GM08714 (cell line): ENCODE results near the gene CLIC4.

ENCODE experiments used
- H3K4me3 ChIP-seq: fragments of 200-500 bp; sonication (Bioruptor generic); 2 replicates; pipeline ENCODE4 v1.5.1; 2014; ENCODE audit warnings: mild to moderate bottlenecking, low read length, inconsistent platforms
- ZNF274 ChIP-seq: IDR thresholded peaks from 2 replicates; pipeline ENCODE4 v1.6.1; 2012; ENCODE audit warnings: mild to moderate bottlenecking, low read depth, low read length

CLIC4 gene

DNA sequence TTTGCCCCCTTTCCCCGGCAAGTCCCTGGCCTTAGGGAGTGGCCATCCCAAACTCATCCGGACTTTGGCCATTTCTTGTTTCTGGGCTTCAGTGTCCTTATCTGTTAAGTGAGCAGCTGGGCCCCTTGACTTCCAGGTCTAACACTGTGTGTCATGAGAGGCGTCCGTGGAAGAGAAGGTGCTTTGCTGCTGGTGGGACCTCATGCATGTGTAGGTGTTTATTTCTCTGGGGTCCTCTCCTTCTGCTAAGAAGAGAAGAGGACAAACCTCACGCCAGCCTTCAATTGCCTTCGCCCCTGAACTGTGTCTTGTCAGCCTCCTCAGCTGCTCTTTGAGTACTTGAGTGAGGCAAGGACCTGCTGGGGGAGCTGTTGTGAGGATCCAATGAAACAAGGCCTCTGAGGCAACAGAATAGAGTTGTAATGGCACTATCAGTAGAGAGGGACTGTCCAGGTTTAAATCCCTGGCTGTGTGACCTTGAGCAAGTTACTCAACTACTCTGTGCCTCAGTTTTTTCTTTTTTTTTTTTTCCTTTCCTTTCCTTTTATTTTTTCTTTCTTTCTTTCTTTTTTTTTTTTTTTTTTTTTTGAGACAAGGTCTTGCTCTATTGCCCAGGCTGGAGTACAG is 112.4 kb downstream of the CLIC4 start:
- no peak for TF ChIP-seq ZNF274
- no peak overlapping the region for H3K4me3 ChIP-seq

DNA sequence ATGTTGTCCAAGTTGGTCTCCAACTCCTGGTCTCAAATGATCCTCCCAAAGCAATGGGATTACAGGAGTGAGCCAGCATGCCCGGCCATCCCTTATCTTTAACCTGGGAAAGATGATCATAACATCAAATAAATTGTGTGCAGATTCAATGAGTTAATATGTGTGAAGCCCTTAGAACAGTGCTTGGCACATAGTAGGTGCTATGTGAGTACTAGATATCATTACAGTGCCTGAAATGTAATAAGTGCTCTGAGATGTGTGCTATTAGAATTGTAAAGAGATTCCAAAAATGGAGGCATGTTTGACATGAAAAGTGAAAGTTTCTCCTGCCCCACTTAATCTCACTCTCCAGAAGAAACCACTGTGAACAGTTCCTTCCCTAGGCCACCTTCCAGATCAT is 113.0 kb downstream of the CLIC4 start:
- H3K4me3 ChIP-seq, result no peak overlapping the region
- TF ChIP-seq ZNF274, result no peak

DNA sequence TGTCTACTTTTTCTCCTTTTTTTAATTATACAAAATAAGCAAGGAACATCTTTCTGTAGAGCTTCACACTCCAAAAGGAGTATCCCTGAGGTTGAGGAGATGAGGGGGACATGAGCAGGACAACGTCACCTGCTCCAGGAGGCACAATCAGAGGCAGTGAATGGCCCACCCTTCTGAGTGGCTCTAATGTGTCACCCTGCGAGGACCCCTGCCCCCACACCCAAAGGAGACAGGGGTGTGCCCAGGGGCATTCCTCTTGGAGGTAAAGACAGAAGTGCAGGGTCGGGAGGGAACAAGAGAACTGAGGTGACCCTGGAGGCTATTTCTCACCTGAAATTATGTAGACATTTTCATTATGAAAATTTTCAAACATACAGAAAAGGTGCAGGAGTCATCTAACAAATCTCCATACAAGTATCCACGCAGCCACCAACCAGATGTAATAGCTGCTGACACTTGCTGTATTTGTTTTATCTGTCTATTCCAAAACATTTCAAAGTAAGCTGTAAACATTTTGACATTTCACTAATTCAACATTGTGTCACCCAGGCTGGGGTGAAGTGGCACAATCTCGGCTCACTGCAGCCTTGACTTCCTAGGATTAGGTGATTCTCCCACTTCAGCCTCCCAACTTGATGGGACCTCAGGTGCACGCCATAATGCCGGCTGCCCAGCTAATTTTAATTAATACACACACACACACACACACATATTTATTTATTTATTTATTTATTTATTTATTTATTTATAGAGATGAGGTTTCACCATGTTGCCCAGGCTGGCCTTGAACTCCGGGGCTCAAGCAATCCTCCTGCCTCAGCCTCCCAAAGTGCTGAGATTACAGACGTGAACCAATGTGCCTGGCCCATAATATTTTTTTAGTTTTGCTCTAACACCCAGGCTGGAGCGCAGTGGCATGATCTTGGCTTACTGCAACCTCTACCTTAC is 114.1 kb downstream of the CLIC4 start:
- H3K4me3 ChIP-seq, result no peak overlapping the region
- TF ChIP-seq ZNF274, result no peak

DNA sequence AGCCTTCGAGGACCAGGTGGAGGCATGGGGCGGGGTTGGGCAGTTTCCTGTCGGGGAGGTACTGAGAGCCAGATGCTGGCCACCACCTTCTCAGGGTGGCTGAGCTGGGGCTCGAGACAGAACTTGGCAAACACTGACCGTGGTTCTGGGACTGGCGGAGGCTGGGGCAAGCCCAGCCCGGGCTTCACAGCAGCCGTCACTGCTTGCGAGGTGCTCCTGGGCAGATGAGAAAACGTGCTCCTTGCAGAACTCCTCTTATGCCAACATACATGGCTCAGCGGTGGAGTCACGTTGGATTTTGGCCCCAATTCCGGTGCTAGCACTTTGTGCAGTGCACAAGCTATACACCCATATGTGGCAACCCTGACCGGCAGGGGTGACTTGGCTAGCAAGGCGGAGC is 115.6 kb downstream of the CLIC4 start:
- TF ChIP-seq ZNF274, result no peak

DNA sequence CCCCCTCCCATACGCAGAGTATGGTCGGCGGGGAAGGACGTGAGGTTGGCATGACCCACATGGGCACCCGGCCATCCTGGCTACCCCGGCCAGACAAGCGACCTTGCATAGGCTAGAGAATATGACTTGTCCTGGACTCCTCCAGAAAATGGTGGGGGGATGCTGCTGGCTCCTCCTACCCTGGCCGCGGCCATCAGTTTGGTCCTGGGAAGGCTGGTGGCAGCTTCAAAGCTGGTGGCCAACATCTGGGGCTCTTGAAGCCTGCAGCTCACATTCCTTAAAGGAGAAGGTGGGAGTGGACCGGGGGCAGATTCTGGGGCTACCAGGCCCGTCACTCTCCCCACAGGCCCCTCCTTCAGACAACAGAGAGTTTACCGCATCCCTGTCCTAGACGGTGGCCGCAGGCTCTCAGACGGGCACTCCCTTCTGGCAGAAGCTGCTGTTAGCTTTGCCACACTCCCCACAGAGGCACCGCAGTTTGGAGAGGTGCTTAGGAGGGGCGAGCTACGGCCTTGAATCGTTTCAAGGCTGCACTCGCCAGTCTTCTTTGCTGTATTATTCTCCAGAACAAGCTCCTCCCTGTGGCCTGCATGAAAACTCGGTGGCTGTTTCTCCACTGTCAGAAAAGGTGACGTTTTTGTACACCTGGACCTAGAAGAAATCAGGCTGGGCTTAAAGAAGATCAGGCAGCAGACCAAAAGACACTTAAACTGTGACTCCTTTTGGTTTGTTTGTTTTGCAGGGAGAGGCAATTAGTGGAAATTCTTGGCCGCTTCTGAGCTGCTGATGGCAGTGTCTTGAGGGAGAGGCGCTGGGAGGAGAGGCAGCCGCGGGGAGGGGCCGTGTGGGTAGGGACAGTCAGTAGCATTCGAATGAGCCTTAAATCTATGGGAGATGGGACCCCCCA is 116.8 kb downstream of the CLIC4 start:
- no peak overlapping the region for H3K4me3 ChIP-seq
- no peak for TF ChIP-seq ZNF274

More for the DNA sequence above, 115.6 kb downstream of the CLIC4 start:
- no peak overlapping the region for H3K4me3 ChIP-seq

DNA sequence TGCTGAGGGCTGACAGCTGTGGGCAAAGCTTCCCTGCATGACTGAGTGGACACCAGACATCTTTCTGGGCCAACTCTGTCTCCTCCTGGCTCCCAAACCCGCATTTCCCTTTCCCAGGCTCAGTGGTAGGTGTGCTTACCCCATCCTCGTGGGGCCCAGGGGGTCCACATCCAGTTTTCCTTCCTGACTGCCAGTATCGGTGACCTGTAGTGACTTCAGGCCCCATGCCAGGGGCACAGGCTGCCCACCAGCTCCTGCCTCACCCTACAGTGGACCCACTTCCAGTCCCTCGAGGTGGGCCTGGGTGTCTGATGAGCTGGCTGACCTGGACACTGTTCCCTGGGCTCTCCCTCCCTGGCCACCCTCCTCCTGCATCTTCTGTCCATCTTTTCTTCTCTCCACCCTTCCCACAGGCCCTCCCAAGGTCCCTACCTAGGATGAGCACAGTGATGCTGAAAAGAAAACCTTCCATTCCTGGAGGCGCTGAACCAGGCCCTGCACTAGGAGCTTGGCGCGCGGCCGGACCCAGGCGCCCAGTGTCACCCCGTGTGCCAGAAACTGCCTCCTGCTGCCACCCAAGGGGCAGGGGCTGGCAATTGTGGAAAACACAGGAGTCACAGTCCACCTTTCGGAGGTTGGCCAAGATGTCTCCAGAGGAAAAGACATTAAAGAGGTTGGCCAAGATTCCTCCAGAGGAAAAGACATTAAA is 117.7 kb downstream of the CLIC4 start:
- no peak for TF ChIP-seq ZNF274
- H3K4me3 ChIP-seq, result no peak overlapping the region

DNA sequence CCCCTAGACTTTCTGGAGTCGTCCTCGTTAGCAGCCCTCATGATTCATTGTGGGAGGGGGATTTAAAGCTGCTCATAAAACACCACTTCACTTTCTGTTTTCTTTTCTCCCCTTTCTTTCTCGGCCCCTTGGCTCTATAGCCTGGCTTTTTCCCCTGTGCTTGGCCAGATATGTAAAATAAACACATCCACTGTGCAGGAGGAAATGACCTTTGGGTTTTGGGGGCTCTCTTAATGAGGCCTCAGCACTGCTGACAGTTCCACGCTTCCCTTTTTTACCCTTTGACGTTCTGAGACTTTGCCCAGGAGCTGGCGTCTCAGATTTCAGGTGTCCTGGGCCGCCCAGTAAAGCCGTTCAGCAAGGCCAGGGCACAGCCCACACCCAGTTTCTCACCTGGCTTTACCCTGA is 119.1 kb downstream of the CLIC4 start:
- TF ChIP-seq ZNF274, result no peak
- H3K4me3 ChIP-seq, result no peak overlapping the region

DNA sequence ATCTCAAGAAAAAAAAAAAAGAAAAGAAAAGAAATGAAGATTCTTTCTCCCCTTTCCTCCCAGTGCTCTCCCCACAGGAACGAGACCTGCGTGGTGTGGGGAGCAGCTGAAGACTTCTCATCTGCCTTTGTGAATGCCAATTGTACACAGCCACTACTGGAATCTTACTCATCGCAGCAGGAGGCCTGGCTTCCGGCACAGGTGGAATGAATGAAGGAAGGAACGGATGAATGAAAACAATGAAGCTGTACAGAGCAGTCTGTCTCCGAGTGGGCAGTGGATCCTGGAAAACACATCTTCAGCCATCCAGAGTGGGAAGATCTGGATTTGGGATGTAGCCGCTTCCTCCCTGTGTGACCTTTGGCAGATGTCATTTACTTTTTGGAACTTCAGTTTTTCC is 119.9 kb downstream of the CLIC4 start:
- no peak for TF ChIP-seq ZNF274
- no peak overlapping the region for H3K4me3 ChIP-seq

DNA sequence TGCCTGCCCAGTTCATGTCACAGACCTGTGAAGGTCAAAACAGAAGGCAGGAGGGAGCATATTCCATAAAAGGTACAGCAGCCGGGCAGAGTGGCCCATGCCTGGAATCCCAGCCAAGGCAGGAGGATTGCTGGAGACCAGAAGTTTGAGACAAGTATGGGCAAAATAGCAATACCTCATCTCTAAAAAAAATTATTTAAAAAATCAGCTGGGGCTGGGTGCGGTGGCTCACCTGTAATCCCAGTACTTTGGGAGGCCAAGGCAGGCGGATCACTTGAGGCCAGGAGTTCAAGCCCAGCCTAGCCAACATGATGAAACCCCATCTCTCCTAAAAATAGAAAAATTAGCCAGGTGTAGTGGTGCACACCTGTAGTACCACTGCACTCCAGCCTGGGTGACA is 120.3 kb downstream of the CLIC4 start:
- no peak for TF ChIP-seq ZNF274
- H3K4me3 ChIP-seq, result no peak overlapping the region

DNA sequence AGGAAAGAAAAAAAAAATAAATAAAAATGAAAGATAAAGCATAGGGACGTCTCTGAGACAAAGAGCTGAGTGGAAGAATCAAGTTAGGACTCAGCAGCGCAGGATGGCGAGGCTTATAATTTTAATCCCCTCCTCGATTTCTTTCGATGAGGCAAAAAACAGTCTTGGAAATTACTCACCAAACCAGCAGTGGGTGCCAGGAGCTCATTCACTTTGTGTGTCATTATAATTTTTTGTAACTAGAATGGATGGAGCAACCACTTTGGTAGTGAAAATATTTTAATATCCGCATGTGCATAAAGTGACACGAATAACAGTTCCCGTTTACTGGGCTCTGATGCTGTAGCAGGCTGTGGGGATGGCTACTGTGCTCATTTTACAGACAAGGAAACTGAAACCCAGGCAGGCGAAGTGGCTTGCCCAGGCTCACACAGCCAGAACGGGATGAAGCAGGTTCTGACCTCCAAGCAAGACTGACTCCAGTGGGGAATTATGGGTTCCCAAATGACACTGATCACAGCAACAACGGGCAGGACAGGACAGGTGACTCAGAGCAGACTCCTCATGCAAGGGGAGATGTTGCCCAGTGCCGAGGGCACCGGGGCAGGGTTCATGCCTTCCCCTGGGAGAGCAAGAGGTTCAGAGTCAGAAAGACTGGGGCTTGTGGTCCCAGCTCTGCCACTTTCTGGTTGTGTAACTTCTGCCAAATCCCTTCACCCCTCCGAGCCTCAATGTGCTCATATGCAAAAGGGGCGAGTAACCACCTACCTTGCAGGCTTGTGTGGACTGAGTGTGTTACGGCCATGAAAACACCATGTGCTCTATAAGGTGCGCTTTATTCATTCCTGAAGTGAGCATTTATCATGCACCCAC is 121.2 kb downstream of the CLIC4 start:
- H3K4me3 ChIP-seq, result no peak overlapping the region
- TF ChIP-seq ZNF274, result no peak

DNA sequence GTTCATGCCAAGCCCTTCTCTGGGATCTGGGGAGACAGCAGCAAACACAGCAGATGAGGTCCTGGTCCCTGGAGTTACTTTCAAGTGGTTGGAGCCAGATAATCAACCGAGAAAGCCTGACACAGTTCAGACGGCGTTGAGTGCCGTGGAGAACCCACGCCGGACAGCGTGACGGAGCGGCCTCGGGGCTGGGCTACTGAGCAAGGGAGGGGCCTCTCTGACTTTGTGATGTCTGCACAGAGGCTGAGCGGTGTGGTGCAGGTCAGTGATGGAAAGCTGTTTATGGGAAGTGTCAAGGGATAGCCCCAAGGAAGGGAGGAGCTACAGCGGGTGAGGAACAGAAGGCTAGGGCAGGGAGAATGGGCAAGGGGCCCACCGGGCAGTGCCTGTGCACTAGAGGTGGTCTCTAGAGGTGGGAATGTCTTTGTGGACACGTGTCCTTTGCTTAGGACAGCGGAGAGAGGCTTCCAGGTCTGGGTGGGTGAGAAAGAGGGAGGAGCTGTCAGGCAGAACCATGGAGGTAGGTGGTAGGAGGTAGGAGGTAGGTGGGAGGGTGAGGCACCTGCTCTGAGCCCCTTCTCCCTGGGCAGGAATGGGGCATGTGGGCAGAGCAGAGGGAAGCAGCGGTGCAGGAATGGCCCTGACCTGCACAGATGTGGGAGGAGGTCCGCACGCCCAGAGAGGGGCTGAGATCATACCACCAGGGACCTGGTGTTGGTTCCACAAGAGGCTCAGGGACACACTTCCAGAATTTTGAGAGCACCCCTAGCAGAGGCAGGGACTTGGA is 122.0 kb downstream of the CLIC4 start:
- TF ChIP-seq ZNF274, result no peak
- H3K4me3 ChIP-seq, result no peak overlapping the region

DNA sequence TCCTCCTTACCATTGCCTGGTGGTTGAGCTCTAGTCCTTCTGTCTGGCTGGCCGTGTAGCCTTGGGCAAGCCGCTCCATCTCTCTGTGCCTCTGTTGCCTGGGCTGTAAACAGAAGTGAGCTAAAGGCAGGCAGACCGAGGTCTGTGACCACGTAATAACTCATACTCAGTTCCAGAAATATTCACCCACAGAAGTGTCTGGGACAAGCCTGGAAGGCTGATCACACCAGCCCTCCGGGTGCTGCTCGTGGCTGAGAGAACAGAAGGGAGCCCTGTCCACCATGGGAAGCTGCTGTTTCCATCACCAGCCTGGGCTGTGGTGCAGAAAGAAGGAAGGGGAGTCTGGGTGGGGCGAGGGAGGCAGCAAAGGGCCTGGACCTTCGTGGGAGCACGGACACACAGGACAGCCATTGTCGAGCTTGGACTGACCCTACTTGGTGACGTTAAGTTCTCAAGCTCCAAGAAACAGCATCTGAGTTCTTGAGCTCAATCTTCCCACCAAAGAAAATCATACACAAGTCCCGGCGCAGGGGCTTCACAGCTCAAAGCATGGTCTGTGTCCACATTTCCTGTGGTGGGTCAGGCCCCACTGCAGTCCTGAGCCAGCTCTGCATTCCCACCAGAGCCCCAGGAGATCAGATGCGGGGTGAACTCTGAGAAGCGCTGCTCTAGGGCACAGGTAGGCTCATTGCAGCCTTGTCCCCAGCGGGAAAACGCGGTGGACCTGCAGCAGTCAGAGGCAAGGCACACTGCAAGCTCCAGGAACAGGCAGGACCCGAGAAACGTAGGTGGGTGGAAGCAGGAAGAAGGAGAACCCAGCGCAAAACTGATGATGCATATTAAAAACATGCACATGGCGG is 123.0 kb downstream of the CLIC4 start:
- no peak for TF ChIP-seq ZNF274
- no peak overlapping the region for H3K4me3 ChIP-seq
